ENCODE data around the gene MLX.
A peak's percentile ranks its signal among the peaks of the same experiment; 100 is the strongest.

The MLX gene

DNA sequence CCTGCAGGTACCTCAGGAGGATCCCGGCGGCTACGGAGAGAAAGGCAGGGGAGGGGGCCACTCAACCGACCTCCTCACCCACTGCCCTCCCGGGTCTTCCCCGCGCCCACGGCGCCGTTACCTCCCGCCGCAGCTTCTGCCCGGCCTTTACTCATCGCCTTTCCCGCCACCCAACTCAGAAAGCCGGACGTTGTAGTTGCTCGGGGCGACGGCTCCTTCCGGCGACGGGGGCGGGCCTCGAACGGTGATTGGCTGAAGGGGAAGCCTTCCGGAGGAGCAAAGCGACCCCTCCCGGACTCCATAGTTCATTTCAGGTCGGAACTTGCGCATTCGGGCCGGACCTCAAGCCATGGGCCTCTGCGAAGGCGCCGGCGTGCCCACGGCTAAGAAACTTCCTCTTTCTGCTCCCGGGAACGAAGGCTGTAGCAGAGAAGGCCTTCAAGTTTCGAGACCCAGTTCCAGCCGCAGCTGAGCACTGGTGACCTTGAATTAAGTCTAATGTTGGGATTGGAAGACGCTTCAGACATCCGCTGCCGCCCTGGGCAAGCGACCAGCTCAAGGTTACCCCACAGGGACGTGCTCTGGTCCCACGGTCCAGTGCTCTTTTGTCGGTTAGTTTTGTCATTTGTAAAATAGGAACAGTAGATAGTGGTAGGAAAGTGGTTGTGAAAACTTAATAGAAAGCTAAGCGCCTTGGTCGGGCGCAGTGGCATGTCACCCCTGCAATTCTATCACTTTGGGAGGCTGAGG lies 10.8 kb downstream of the MLX start, which contains the start of gene PSMC3IP:
PSMC3IP (minus strand) TSS at position 198 of the 750 bp plus-strand sequence; CDS start at position 155, 43 bp downstream.
- DNase-seq (ENCODE audit: low read depth), result peak; percentile 93
- H3K4me3 ChIP-seq (ENCODE audit: low read length), result peak within 1 kb of the TSS; percentile 89

DNA sequence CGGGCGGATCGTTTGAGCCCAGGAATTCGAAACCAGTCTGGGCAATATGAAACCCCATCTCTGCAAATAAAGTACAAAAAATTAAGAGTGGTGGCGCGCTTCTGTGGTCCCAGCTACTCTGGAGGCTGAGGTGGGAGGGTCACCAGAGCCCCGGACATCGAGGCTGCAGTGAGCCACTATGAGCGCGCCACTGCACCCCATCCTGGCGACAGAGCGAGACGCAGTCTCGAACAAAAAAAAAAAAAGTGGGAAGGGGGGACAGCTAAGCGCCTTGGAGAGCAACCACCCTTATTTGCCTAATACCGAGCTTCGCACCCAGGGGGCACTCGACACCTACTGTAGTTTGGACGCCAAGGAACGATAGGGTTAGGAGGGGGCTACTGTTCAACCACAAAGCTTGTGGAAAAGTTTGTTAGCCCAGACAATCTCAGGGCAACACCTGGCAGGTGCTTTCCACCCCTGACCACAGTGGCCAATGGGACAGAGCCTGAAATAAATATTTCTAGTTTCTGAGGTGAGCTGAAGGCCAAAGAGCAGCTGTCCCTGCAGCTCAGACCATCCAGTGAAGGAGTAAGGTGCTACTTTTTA lies 11.5 kb downstream of the MLX start:
- TF ChIP-seq, protein P1, sequence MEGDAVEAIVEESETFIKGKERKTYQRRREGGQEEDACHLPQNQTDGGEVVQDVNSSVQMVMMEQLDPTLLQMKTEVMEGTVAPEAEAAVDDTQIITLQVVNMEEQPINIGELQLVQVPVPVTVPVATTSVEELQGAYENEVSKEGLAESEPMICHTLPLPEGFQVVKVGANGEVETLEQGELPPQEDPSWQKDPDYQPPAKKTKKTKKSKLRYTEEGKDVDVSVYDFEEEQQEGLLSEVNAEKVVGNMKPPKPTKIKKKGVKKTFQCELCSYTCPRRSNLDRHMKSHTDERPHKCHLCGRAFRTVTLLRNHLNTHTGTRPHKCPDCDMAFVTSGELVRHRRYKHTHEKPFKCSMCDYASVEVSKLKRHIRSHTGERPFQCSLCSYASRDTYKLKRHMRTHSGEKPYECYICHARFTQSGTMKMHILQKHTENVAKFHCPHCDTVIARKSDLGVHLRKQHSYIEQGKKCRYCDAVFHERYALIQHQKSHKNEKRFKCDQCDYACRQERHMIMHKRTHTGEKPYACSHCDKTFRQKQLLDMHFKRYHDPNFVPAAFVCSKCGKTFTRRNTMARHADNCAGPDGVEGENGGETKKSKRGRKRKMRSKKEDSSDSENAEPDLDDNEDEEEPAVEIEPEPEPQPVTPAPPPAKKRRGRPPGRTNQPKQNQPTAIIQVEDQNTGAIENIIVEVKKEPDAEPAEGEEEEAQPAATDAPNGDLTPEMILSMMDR (conservative IDR thresholded peaks at IDR 0.05; ENCODE audit: low read length), result peak; percentile 76
- peak; percentile 57 for DNase-seq (ENCODE audit: low read depth)
- H3K4me3 ChIP-seq (ENCODE audit: low read length), result peak overlapping the region; percentile 89

More for the DNA sequence above, 10.8 kb downstream of the MLX start, which contains the start of gene PSMC3IP:
- TF ChIP-seq, protein P1 (conservative IDR thresholded peaks at IDR 0.05; ENCODE audit: low read length), result peak; percentile 46

GRCh38 chr17:42579794-42580551 lies 13.1 kb downstream of the MLX start:
- TF ChIP-seq, protein P1 (conservative IDR thresholded peaks at IDR 0.05; ENCODE audit: low read length), result no peak
- no peak overlapping the region for H3K4me3 ChIP-seq (ENCODE audit: low read length)

DNA sequence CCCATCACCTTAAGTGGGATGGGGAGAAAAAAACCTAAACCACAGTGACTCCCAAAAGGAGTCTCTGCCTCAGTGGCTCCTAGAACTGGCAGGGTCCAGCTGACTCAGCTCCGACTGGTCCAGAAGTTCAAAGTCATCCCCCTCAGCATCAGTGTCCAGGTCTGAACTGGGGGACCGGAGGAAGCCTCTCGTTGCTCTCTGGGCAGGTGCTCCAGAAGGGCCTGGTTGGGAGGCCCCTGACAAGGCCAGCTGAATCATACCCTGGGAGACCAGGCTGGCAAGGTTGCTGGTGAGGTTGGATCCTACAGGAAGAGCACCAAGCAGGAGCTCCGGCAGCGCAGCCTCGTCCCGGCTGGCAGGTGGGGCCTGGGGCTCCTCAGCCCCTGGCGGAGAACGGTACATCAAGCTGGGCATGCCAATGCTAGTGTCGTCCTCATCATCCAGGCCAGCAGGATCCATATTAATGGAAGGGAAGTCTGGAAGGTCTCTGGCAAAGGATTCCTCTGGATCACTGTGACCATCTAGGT lies 14.9 kb downstream of the MLX start:
- TF ChIP-seq, protein P1 (conservative IDR thresholded peaks at IDR 0.05; ENCODE audit: low read length), result no peak
- DNase-seq (ENCODE audit: low read depth), result no peak
- no peak overlapping the region for H3K4me3 ChIP-seq (ENCODE audit: low read length)

More at GRCh38 chr17:42579794-42580551, 13.1 kb downstream of the MLX start:
- no peak for DNase-seq (ENCODE audit: low read depth)

DNA sequence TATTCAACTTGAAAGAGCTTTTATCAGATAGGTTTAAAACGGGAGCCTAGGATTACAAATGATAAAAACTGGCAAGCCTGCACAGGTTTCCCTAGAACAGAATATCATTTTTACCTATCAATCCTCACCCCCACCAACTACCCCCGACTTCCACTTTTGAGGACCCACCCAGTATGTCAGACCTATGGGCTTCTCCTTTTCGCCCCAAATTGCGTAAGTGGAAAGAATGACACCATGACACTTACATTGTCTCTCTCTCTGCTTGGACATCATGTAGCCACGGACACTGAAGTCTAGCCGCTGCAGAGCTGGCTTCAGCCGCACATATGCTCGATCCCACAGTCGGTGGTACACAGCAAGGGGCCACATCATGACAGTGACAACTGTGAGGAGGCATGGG lies 18.0 kb downstream of the MLX start:
- no peak for DNase-seq (ENCODE audit: low read depth)
- TF ChIP-seq, protein P1 (conservative IDR thresholded peaks at IDR 0.05; ENCODE audit: low read length), result no peak

GRCh38 chr17:42585353-42585752 lies 18.5 kb downstream of the MLX start:
- TF ChIP-seq, protein P1 (conservative IDR thresholded peaks at IDR 0.05; ENCODE audit: low read length), result no peak
- DNase-seq (ENCODE audit: low read depth), result peak; percentile 44

More for the DNA sequence above, 18.0 kb downstream of the MLX start:
- H3K4me3 ChIP-seq (ENCODE audit: low read length), result no peak overlapping the region

More at GRCh38 chr17:42585353-42585752, 18.5 kb downstream of the MLX start:
- H3K4me3 ChIP-seq (ENCODE audit: low read length), result no peak overlapping the region
